Lung (tissue), 12 donors: ENCODE data around the gene THAP4. TPM values are rescaled to one million over a fixed set of nuclear protein-coding genes. Genes with fewer than 3 reads are reported as not detected.
A peak's percentile ranks its signal among the peaks of the same experiment; 100 is the strongest.

Source experiments
- ATAC-seq: fragments of 200-7000 bp; cut with Tn5 transposase; one replicate; pipeline ENCODE4 v1.9.1; 2020; ENCODE audit warnings: moderate number of reproducible peaks; ENCODE audit not compliant: insufficient read depth, low FRiP score
- DNase-seq, 3 donors: peaks; one replicate each; pipeline ENCODE4 v3.0.0-alpha.2; 2013 to 2017
- H3K27ac ChIP-seq, 2 donors: one replicate each; pipeline ENCODE4 v1.5.1; 2013; ENCODE audit warnings: mild to moderate bottlenecking in 2 of 2, moderate library complexity in 2 of 2, control low read depth in 1 of 2, inconsistent platforms in 1 of 2, low read depth in 1 of 2, low read length in 1 of 2
- H3K27me3 ChIP-seq, 3 donors: one replicate each; pipeline ENCODE4 v1.5.1; 2013; ENCODE audit warnings: low read length in 2 of 3; ENCODE audit not compliant: control insufficient read depth in 3 of 3, insufficient read depth in 3 of 3
- H3K36me3 ChIP-seq, 4 donors: one replicate each; pipeline ENCODE4 v1.5.1; 2013; ENCODE audit warnings: low read length in 4 of 4, mild to moderate bottlenecking in 1 of 4, moderate library complexity in 1 of 4; ENCODE audit not compliant: control insufficient read depth in 4 of 4, insufficient read depth in 4 of 4
- H3K4me1 ChIP-seq, 5 donors: one replicate each; pipeline ENCODE4 v1.5.1; 2013; ENCODE audit warnings: low read length in 5 of 5, mild to moderate bottlenecking in 2 of 5, moderate library complexity in 1 of 5; ENCODE audit not compliant: control insufficient read depth in 5 of 5, insufficient read depth in 5 of 5
- H3K4me3 ChIP-seq: one replicate; pipeline ENCODE4 v1.5.1; 2013; ENCODE audit warnings: mild to moderate bottlenecking, control low read depth, moderate library complexity
- H3K9ac ChIP-seq, 2 donors: one replicate each; pipeline ENCODE4 v1.5.1; 2013; ENCODE audit warnings: low read length in 2 of 2, control low read depth in 1 of 2; ENCODE audit not compliant: insufficient read depth in 1 of 2
- H3K9me3 ChIP-seq, 4 donors: one replicate each; pipeline ENCODE4 v1.5.1; 2013; ENCODE audit warnings: low read length in 3 of 4, mild to moderate bottlenecking in 1 of 4, moderate library complexity in 1 of 4; ENCODE audit not compliant: control insufficient read depth in 4 of 4, insufficient read depth in 3 of 4
- WGBS, 2 donors: extraction: QIAGEN DNeasy Blood & Tissue Kit; methylation state at CpG; one replicate each; pipeline ENCODE4 v1.1.7; 2013; 5-methylcytosine and 5-hydroxymethylcytosine counted together
- polyA plus RNA-seq, 2 donors: library from polyadenylated mRNA; stranded (reverse); fragments of 200-250 nt; gene quantifications; one replicate each; pipeline ENCODE4 v1.2.1, GENCODE V29; 2013
- total RNA-seq, 2 donors: library from RNA; depleted of rRNA in 1 of 2; stranded (reverse); fragments of >200 nt in 1 of 2; gene quantifications; one replicate each; pipeline ENCODE4 v1.2.1, GENCODE V29; 2014 to 2021
- TF ChIP-seq, protein P1 (sequence below): IDR thresholded peaks from 2 replicates; pipeline ENCODE4 v1.5.1; 2012; ENCODE audit warnings: mild to moderate bottlenecking; ENCODE audit errors: control extremely low read depth, extremely low read depth
- donor health status: control.
- donor health status: control.
- donor health status: Bipolar disorder and iron deficiency.
- donor health status: healthy.
- donor health status: DM: yes; HTN: yes; CAD: no.

The THAP4 gene
- total and polyA plus RNA-seq, 4 donors = 40.0 to 53.7 (median 45.0) TPM

- 90 to 94% methylated on average over 11 of the region's 11 CpGs for WGBS, 2 donors
- no peak for ATAC-seq
- no peak for DNase-seq
- Histone ChIP-seq H3K4me3 (no peak overlapping the region), H3K27ac (no peak overlapping the region), H3K4me1 (peaks cover 0 to 11% (median 3%) of the 10 kb centered on the region in 5 donors), H3K9me3 (no peaks in the 10 kb centered on the region), H3K9ac (no peak overlapping the region), H3K27me3 (no peaks in the 10 kb centered on the region), H3K36me3 (peaks cover 0 to 13% (median 4%) of the 10 kb centered on the region in 4 donors)
- TF ChIP-seq, protein P1, sequence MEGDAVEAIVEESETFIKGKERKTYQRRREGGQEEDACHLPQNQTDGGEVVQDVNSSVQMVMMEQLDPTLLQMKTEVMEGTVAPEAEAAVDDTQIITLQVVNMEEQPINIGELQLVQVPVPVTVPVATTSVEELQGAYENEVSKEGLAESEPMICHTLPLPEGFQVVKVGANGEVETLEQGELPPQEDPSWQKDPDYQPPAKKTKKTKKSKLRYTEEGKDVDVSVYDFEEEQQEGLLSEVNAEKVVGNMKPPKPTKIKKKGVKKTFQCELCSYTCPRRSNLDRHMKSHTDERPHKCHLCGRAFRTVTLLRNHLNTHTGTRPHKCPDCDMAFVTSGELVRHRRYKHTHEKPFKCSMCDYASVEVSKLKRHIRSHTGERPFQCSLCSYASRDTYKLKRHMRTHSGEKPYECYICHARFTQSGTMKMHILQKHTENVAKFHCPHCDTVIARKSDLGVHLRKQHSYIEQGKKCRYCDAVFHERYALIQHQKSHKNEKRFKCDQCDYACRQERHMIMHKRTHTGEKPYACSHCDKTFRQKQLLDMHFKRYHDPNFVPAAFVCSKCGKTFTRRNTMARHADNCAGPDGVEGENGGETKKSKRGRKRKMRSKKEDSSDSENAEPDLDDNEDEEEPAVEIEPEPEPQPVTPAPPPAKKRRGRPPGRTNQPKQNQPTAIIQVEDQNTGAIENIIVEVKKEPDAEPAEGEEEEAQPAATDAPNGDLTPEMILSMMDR = no peak
Measured at GRCh38 chr2:241618829-241619228, 18.1 kb downstream of the THAP4 start.

GRCh38 chr2:241618296-241618805 is 18.6 kb downstream of the THAP4 start:
- Histone ChIP-seq H3K27me3 (no peaks in the 10 kb centered on the region), H3K9me3 (no peaks in the 10 kb centered on the region), H3K4me3 (no peak overlapping the region), H3K36me3 (peaks cover 0 to 13% (median 4%) of the 10 kb centered on the region in 4 donors), H3K9ac (no peak overlapping the region), H3K4me1 (peaks cover 0 to 16% (median 4%) of the 10 kb centered on the region in 5 donors), H3K27ac (no peak overlapping the region)
- DNase-seq = no peak
- ATAC-seq = no peak
- 74 to 87% methylated on average over 5 of the region's 5 CpGs for WGBS, 2 donors
- TF ChIP-seq, protein P1 = no peak

DNA sequence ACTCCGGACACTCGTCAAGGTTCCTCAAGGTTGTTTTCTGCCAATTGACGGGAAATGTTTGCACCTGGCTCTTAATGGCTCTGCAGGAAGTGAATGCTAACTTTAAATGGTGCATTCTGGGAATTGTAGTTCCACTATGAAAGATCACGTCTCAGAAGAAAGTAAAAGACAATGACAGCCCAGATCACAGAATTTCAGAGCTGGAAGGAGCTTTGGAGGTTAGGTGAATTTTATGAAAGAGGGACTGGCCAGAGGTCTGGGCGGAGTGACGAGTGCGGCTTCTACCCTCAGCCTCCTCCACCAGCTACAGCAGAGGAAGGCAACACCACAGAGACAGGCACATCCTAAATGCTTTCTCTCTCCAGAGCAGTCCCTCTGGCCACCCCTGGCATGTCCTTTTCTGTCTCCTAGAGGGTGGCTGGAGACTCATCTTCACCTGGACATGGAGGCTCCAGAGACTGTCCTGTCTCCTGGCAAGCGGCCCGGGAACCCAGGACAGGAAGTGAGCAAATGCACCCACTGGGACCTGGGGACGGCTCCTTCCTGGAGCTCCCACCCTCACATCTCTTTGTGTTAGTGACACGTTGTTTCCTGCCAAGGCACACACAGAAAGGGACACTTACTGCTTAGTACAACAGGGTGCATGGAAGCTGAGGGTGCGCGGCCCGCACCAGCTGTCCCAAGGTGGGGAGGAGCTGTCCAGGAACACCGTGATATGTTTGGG is 19.4 kb downstream of the THAP4 start:
- Histone ChIP-seq H3K4me1 (peaks cover 0 to 24% (median 8%) of the 10 kb centered on the region in 5 donors), H3K36me3 (peaks cover 0 to 13% (median 4%) of the 10 kb centered on the region in 4 donors), H3K27me3 (no peaks in the 10 kb centered on the region), H3K9me3 (no peaks in the 10 kb centered on the region), H3K9ac (no peak overlapping the region), H3K4me3 (no peak overlapping the region), H3K27ac (peak overlapping the region; percentile 55 to 58)
- TF ChIP-seq, protein P1 = no peak
- DNase-seq (peak in 2 of 3 donors; percentile 21 to 35), ATAC-seq (no peak)
- 39 to 45% methylated on average over 15 of the region's 15 CpGs for WGBS, 2 donors
